Measurements from ENCODE around the gene TNNI3. TPM values are rescaled to one million over a fixed set of nuclear protein-coding genes. Genes with fewer than 3 reads are reported as not detected.
A peak's percentile ranks its signal among the peaks of the same experiment; 100 is the strongest.

TNNI3 gene
- total and polyA plus RNA-seq, 9 of the 15 experiments (the other 6 are each of a cell fraction or from before 2014, with no cell fraction given): 4.7 to 158 (median 42.0) TPM

DNA sequence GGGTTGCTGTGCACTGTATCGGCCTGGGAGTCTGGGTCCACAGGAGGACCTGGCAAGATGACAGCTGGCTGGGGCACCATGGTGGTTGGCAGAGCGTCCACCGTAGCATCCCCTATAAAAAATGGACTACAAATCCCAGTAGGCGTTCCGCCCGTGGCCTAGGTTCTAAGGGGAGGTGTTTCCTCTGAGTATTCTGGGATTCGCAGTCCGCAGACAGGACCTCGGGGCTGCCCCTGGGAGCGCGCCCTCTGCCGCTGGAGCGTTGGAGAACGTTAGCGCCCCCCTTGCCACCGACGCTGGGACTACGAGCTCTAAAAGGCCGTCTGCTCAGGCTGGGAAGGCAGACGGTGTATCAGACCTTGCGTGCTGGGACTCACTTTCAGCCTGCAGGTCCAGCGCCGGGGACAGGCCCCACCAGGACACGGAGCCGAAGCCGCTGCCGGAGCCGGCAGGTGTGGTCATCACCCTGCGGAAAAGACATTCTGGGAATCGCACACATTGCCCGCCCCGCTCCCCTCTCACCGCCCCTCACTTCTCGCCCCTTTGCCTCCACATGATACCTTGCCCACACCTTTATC lies 8.5 kb upstream of the TNNI3 start (continued):
- no peak for TF ChIP-seq ZNF778 (CRISPR knock-in tag; IDR thresholded peaks at IDR 0.05)
- TF ChIP-seq ZNF79 (CRISPR knock-in tag; IDR thresholded peaks at IDR 0.05; ENCODE audit: low read depth): no peak
- TF ChIP-seq, protein P1, sequence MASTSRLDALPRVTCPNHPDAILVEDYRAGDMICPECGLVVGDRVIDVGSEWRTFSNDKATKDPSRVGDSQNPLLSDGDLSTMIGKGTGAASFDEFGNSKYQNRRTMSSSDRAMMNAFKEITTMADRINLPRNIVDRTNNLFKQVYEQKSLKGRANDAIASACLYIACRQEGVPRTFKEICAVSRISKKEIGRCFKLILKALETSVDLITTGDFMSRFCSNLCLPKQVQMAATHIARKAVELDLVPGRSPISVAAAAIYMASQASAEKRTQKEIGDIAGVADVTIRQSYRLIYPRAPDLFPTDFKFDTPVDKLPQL (IDR thresholded peaks at IDR 0.05; ENCODE audit: extremely low read depth, insufficient read length): no peak
- TF ChIP-seq, protein P2, sequence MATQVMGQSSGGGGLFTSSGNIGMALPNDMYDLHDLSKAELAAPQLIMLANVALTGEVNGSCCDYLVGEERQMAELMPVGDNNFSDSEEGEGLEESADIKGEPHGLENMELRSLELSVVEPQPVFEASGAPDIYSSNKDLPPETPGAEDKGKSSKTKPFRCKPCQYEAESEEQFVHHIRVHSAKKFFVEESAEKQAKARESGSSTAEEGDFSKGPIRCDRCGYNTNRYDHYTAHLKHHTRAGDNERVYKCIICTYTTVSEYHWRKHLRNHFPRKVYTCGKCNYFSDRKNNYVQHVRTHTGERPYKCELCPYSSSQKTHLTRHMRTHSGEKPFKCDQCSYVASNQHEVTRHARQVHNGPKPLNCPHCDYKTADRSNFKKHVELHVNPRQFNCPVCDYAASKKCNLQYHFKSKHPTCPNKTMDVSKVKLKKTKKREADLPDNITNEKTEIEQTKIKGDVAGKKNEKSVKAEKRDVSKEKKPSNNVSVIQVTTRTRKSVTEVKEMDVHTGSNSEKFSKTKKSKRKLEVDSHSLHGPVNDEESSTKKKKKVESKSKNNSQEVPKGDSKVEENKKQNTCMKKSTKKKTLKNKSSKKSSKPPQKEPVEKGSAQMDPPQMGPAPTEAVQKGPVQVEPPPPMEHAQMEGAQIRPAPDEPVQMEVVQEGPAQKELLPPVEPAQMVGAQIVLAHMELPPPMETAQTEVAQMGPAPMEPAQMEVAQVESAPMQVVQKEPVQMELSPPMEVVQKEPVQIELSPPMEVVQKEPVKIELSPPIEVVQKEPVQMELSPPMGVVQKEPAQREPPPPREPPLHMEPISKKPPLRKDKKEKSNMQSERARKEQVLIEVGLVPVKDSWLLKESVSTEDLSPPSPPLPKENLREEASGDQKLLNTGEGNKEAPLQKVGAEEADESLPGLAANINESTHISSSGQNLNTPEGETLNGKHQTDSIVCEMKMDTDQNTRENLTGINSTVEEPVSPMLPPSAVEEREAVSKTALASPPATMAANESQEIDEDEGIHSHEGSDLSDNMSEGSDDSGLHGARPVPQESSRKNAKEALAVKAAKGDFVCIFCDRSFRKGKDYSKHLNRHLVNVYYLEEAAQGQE (IDR thresholded peaks at IDR 0.05; ENCODE audit: borderline replicate concordance): peak; percentile 24; the same call in 1 of the 2 replicates
- TF ChIP-seq, protein P2 (CRISPR knock-in tag; IDR thresholded peaks at IDR 0.05; ENCODE audit: low read depth): no peak
- no peak for TF ChIP-seq SUPT5H (IDR thresholded peaks at IDR 0.05)
- no peak for TF ChIP-seq TEAD4 (IDR thresholded peaks at IDR 0.05; ENCODE audit: low read length)
- no peak for TF ChIP-seq TEAD4 (CRISPR knock-in tag; IDR thresholded peaks at IDR 0.05; ENCODE audit: borderline replicate concordance)
- TF ChIP-seq EP400 (IDR thresholded peaks at IDR 0.05): no peak
- TF ChIP-seq, protein P3, sequence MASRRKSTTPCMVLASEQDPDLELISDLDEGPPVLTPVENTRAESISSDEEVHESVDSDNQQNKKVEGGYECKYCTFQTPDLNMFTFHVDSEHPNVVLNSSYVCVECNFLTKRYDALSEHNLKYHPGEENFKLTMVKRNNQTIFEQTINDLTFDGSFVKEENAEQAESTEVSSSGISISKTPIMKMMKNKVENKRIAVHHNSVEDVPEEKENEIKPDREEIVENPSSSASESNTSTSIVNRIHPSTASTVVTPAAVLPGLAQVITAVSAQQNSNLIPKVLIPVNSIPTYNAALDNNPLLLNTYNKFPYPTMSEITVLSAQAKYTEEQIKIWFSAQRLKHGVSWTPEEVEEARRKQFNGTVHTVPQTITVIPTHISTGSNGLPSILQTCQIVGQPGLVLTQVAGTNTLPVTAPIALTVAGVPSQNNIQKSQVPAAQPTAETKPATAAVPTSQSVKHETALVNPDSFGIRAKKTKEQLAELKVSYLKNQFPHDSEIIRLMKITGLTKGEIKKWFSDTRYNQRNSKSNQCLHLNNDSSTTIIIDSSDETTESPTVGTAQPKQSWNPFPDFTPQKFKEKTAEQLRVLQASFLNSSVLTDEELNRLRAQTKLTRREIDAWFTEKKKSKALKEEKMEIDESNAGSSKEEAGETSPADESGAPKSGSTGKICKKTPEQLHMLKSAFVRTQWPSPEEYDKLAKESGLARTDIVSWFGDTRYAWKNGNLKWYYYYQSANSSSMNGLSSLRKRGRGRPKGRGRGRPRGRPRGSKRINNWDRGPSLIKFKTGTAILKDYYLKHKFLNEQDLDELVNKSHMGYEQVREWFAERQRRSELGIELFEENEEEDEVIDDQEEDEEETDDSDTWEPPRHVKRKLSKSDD (conservative IDR thresholded peaks at IDR 0.05; ENCODE audit: low read length): no peak
- TF ChIP-seq ZNF232 (CRISPR knock-in tag; IDR thresholded peaks at IDR 0.05): no peak
- no peak for TF ChIP-seq ZNF76 (CRISPR knock-in tag; IDR thresholded peaks at IDR 0.05; ENCODE audit: borderline replicate concordance)
- TF ChIP-seq HDGF (IDR thresholded peaks at IDR 0.05): no peak
- peak; percentile 33; the same call in 1 of the 2 replicates for TF ChIP-seq RBFOX2 (IDR thresholded peaks at IDR 0.05; ENCODE audit: low read depth, low read length)
- no peak for TF ChIP-seq EZH2 (IDR thresholded peaks at IDR 0.05; ENCODE audit: borderline replicate concordance, low read depth, low read length)
- TF ChIP-seq HDAC1 (IDR thresholded peaks at IDR 0.05): peak in 1 of 2 experiments; percentile 82; a peak in 2 of 4 replicates
- no peak for TF ChIP-seq TAF9B (IDR thresholded peaks at IDR 0.05; ENCODE audit: partially characterized antibody)
- no peak for TF ChIP-seq CEBPB (tag; IDR thresholded peaks at IDR 0.05)
